ENCODE measurements around the gene MYH8.

- TF ChIP-seq, protein P1, sequence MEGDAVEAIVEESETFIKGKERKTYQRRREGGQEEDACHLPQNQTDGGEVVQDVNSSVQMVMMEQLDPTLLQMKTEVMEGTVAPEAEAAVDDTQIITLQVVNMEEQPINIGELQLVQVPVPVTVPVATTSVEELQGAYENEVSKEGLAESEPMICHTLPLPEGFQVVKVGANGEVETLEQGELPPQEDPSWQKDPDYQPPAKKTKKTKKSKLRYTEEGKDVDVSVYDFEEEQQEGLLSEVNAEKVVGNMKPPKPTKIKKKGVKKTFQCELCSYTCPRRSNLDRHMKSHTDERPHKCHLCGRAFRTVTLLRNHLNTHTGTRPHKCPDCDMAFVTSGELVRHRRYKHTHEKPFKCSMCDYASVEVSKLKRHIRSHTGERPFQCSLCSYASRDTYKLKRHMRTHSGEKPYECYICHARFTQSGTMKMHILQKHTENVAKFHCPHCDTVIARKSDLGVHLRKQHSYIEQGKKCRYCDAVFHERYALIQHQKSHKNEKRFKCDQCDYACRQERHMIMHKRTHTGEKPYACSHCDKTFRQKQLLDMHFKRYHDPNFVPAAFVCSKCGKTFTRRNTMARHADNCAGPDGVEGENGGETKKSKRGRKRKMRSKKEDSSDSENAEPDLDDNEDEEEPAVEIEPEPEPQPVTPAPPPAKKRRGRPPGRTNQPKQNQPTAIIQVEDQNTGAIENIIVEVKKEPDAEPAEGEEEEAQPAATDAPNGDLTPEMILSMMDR (conservative IDR thresholded peaks at IDR 0.05; ENCODE audit: low read depth in 2 of 2) = no peak
- TF ChIP-seq POLR2AphosphoS5 (IDR thresholded peaks at IDR 0.05; ENCODE audit: low read depth) = no peak
- no peak for TF ChIP-seq EZH2 (IDR thresholded peaks at IDR 0.05; ENCODE audit: low read depth, unreplicated experiment)
- no peak for TF ChIP-seq ZNF114 (CRISPR knock-in tag; IDR thresholded peaks at IDR 0.05)
- TF ChIP-seq REST (IDR thresholded peaks at IDR 0.05; ENCODE audit: unreplicated experiment) = no peak
- TF ChIP-seq EZH2phosphoT487 (IDR thresholded peaks at IDR 0.05; ENCODE audit: unreplicated experiment) = no peak
- TF ChIP-seq CREB1 (CRISPR knock-in tag; IDR thresholded peaks at IDR 0.05; ENCODE audit: low read depth) = no peak
- no peak for TF ChIP-seq STAT1 (IDR thresholded peaks at IDR 0.05; ENCODE audit: unreplicated experiment)
Measured at GRCh38 chr17:10403589-10403988, 18.2 kb downstream of the MYH8 start.
